Glomerular visceral epithelial cell (primary cell): Measurements from ENCODE around the gene PRKAG2.
A peak's percentile ranks its signal among the peaks of the same experiment; 100 is the strongest.

Experiments used
- DNase-seq: peaks from one replicate; pipeline ENCODE4 v3.0.0-alpha.2; 2016; ENCODE audit errors: extremely low spot score

Gene PRKAG2

DNA sequence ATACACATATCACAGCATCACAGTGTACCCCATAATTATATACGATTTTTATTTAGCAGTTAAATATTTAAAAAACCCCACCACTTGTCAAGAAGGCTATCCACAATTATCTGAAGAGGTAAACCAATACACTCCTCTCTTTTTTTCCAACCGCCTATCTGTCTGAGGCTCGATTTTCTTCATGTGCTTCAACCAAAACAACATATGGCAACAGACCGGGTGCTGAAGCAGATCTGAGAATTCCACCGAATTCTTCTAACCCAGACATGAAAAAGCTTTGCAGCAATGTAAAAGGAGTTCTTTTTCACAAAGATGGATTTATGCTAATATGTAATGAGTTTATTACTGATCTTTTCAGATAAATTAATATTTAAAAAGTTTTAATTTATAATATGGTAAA lies 224.8 kb downstream of the PRKAG2 start:
- no peak for DNase-seq

- no peak for DNase-seq
These were observed 226.8 kb downstream of the PRKAG2 start for GRCh38 chr7:151650161-151650560.

GRCh38 chr7:151648429-151648828 lies 228.5 kb downstream of the PRKAG2 start:
- DNase-seq = peak; percentile 32

DNA sequence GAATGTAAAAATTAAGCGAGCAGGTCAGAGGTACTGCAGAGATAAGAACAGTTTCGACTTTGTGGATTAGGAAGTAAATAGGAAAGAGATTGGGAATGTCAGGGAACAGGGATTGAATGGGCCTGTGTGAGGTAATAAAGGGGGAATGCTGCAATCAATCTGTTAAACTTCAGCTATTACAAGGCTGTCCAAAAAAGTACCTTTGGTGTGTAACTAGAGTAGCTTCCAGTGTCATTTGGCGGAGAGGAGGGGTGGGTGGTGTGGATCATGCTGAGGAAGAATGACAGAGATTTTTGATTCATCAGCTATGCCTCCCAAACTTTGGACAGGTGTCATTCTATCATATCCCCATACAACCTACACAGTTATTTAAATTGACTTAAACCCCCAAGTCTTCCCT lies 229.0 kb downstream of the PRKAG2 start:
- DNase-seq = no peak

- no peak for DNase-seq
These were observed 229.9 kb downstream of the PRKAG2 start for GRCh38 chr7:151647006-151647405.

GRCh38 chr7:151645311-151645710 lies 231.6 kb downstream of the PRKAG2 start:
- DNase-seq = no peak

- no peak for DNase-seq
These were observed 232.4 kb downstream of the PRKAG2 start for GRCh38 chr7:151644554-151644953.

GRCh38 chr7:151642746-151643145 lies 234.2 kb downstream of the PRKAG2 start:
- no peak for DNase-seq

GRCh38 chr7:151641587-151641986 lies 235.3 kb downstream of the PRKAG2 start:
- DNase-seq = no peak

- no peak for DNase-seq
These were observed 239.1 kb downstream of the PRKAG2 start for GRCh38 chr7:151637781-151638261.

DNA sequence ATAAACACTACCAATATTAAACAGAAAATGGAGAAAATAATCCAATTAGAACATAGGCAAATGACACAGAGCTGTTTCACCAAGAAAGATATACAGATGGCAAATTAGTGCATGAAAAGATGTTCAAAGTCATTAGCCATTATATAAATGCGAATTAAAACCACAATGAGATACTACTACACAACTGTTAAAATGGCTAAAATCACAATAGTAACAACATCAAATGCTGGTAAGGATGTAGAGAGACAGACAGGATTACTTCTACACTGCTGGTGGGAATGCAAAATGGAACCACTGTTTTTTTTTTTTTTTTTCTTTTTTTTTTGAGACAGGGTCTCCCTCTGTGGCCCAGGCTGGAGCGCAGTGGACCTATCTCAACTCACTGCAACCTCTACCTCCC lies 242.3 kb downstream of the PRKAG2 start:
- DNase-seq = no peak

DNA sequence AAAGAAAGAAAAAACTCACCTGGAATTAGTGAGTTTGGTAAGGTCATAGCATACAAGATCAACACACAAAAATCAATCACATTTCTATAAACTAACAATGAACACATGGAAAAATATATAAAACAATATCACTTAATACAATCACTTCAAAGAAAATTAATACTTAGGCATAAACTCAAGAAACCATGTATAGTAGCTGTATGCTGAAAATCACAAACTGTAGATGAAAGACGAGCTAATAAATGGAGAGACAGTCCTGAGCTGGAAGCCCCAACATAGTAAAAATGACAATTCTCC lies 243.5 kb downstream of the PRKAG2 start:
- no peak for DNase-seq

- no peak for DNase-seq
These were observed 244.0 kb downstream of the PRKAG2 start for GRCh38 chr7:151632750-151633515.

DNA sequence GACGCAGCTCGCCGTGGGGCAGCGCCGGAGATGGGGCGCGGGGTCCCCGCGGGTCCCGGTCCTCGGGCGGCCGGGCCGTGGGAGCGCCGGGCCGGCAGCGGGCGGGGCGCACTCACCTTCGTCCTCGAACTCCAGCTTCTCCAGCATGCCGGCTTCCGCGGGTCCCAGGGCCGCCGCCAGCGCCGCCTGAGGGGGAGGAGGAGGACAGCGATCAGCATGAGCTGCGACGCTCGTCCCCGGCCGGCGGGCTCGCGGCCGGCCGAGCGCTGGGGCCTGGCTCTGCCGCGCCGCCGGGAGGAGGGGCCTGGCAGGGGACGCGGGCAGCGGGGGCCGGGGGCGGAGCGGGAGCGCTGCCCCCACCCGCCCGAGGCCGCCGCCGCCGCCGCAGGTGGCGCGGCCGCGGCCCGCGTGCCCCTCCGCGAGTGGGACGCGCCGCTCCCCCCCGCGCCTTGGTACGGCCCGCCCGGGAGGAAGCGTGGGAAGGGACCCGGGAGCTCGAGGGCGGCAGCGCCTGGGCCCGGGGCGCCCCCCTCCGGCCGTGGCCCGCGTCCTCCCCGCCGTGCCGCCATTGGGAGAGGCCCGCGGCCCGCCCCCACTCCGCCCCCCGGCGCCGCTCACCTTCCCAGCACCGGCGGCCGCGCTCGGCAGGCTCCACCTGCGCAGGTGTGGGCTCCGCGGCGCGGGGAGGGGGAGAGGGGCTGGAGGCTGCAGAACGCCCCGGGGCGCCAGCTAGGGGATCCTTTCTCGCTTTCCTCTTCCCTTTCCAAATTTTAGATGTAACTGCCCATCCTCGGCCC lies 244.8 kb downstream of the PRKAG2 start:
- peak; percentile 83 for DNase-seq

- DNase-seq = peak; percentile 33
These were observed 245.4 kb downstream of the PRKAG2 start for GRCh38 chr7:151631570-151631952.

DNA sequence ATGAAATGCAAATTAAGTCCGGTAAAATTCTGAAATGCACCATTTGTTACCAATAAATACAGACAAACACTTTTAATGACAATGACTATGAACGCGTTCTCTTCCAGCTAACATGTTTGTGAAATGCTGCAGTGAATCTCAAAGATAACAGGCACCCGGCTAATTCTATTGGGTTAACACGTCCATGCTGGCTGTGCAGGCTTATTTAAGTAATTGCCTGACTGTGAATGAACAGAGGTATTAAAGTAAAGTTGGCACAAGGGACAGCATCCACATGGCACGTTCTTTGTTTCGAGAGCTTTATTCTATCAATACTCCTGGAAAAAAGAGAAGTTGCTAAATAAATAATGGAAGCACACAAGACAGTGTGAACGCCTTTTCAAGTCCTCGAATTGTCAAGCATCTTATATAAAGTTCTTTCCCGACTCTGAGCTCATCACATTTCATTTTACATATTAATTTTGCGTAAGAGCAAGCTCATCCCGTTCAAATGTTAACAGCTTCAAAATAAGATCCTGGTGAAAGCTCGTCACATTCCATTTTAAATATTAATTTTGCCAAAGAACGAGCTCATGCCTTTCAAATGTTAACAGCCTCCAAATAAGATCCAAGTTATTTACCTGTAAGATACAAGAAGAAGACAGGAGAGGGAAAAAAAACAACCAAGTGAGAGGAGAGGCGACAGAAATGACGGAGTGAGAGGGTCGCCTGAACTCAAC lies 245.9 kb downstream of the PRKAG2 start:
- DNase-seq = no peak

DNA sequence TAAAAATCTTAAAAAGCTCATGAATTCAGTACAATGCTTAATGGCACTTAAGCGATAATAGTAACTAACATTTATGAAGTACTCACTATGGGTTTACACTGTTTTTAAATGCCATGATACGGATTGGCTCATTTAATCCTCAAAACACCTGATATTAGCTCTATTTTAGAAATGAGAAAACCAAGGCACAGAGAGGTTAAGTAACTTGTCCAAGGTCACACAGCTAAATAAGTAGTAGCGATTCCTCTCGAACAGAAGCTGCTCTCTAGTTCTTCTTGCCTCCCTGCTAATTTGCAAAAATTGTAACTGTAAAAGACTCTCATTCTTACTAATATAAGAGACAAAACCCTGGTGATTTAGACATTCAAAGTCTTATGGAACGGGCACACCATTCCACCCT lies 246.6 kb downstream of the PRKAG2 start:
- no peak for DNase-seq

- DNase-seq = no peak
These were observed 247.1 kb downstream of the PRKAG2 start for GRCh38 chr7:151629713-151630272.

DNA sequence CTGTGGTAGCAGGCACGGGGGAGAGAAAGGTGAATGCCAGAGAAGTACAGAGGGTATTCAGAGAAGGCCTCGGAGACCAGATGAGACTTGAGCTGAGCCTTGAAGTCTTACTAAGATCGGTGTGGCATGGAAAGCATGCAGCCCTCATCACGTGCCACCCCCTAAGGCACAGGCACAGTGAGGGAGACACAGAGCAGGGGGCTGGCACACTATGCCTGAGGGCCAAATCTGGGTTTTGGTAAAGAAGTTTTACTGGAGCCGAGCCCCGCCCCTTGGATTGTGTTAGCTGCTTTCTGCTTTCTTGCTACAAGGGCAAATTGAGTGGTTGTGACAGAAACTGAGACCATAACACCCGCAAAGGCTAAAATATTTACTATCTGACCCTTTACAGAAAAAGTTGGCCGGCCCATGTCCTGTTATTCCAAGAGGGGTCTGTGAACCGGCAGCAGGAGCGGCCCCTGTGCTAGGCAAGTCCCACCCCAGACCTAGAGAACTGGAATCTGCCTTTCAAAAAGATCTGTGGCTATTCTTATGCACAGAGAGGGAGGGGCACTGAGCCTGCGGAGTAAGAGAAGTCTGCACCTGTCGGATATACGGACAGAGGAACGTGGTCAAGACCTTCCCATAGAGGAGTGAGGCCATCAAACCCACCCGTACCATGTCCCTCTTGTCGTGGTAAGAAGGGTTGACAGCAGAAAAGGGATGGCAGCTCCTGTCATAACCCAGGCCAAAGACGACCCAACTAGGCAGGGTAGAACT lies 247.9 kb downstream of the PRKAG2 start:
- DNase-seq = no peak

DNA sequence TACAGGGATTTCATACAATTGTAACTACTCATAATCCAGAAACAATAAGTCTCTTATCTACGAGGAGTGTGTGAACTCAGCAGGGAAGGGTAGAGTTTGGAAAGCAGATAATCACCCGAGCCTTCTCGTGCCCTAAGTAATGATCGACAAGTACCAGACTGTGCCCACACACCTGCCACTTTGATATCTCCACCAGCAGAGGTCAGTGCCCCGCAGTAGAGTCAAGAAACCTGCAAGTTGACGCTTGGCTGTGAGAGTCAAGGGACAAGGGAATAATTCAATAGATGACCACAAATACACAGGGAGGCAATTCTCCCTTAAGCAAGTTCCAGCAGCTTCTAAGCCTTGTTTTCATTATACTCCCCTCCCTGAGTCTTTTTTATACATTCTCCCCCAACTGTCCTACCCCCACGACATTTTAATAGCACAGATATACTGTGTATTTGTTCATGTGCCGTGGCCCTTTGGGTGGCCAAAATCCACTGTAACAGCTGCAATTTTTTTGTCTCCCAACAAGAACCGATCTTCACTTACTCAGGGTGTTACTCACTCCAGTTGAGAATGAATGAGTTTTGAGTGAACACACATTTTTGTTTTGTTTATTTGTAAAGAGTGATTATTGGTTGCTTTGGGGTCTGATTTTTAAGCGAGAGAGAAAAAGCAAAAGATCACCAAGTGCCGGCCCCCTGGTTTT lies 250.3 kb downstream of the PRKAG2 start:
- peak; percentile 50 for DNase-seq

GRCh38 chr7:151625606-151626005 lies 251.3 kb downstream of the PRKAG2 start:
- DNase-seq = no peak
